ENCODE measurements around the gene TGFBR2. TPM values are rescaled to one million over a fixed set of nuclear protein-coding genes. Genes with fewer than 3 reads are reported as not detected.

The TGFBR2 gene
- total and polyA plus RNA-seq, 2 of the 13 experiments (the other 11 are each of a cell fraction or from before 2014, with no cell fraction given): 82.2 to 187 TPM

GRCh38 chr3:30671527-30672286 lies 65.3 kb downstream of the TGFBR2 start (continued):
- TF ChIP-seq ATF7-NPFF (CRISPR knock-in tag; IDR thresholded peaks at IDR 0.05; ENCODE audit: low read depth): 0 out of 2 replicates have a peak, but pooled peaks have one; percentile 24
- TF ChIP-seq ZBTB33 (CRISPR knock-in tag; IDR thresholded peaks at IDR 0.05): peak; percentile 84
- peak; percentile 83 for TF ChIP-seq RBM22 (optimal IDR thresholded peaks at IDR 0.05; ENCODE audit: low read length)
- TF ChIP-seq MIXL1 (CRISPR knock-in tag; IDR thresholded peaks at IDR 0.05): no peak
- TF ChIP-seq NONO (IDR thresholded peaks at IDR 0.05): no peak
- TF ChIP-seq NONO (CRISPR knock-in tag; conservative IDR thresholded peaks at IDR 0.05): 0 out of 2 replicates have a peak, but pooled peaks have one; percentile 24
- TF ChIP-seq SMAD1 (CRISPR knock-in tag; IDR thresholded peaks at IDR 0.05; ENCODE audit: borderline replicate concordance, low read depth): no peak
- 0 out of 2 replicates have a peak, but pooled peaks have one; percentile 30 for TF ChIP-seq PAF1 (CRISPR knock-in tag; IDR thresholded peaks at IDR 0.05)
- TF ChIP-seq ZXDC (CRISPR knock-in tag; IDR thresholded peaks at IDR 0.05): no peak
- peak in 1 of 2 experiments; percentile 25; a peak in 1 of 4 replicates for TF ChIP-seq POLR2A (IDR thresholded peaks at IDR 0.05; ENCODE audit: insufficient read depth in 1 of 2, low read depth in 2 of 2, low read length in 2 of 2)
- TF ChIP-seq KIAA2018 (CRISPR knock-in tag; IDR thresholded peaks at IDR 0.05; ENCODE audit: borderline replicate concordance): no peak
- TF ChIP-seq ZNF768 (CRISPR knock-in tag; IDR thresholded peaks at IDR 0.05): no peak
- no peak for TF ChIP-seq E2F1 (CRISPR knock-in tag; IDR thresholded peaks at IDR 0.05)

Data from HepG2 (cell line).